ENCODE data around the gene KIFBP. TPM values are rescaled to one million over a fixed set of nuclear protein-coding genes. Genes with fewer than 3 reads are reported as not detected.

The KIFBP gene
- total and polyA plus RNA-seq, 9 donors: 15.7 to 59.2 (median 26.7) TPM

DNA sequence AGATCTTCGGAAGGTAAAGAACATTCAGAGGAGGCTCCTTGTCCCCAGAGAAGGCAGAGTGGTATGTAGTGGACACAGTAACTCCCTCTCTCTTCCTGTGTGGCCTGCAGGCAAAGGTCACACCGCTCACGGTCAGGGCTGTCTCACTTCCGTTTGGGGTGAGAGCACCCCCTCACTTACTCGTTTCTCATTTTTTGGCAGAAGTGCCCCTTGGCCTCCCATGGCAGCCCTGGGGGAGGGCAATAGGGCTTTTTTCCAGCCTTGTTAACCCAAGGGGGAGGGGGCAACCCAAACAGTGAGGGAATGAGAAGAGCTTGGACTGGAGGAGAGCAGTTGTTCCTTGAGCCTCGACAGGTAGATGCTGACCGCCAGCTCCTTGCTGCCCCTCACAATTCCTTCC, 67.5 kb downstream of the KIFBP start:
- H3K9me3 ChIP-seq: no peaks in the 10 kb centered on the region
- no peaks in the 10 kb centered on the region for H3K36me3 ChIP-seq
- H3K4me3 ChIP-seq: no peak overlapping the region
- TF ChIP-seq POLR2A (IDR thresholded peaks at IDR 0.05): no peak
- TF ChIP-seq CTCF (IDR thresholded peaks at IDR 0.05): no peak
- TF ChIP-seq EP300 (IDR thresholded peaks at IDR 0.05): no peak
- H3K27me3 ChIP-seq: no peaks in the 10 kb centered on the region
- DNase-seq: no peak
- intact Hi-C loops (cut with DNase I): no loop called here
- H3K27ac ChIP-seq: no peak overlapping the region
- 37 to 57% (median 42%) methylated on average over 7 of the region's 7 CpGs for WGBS, 3 donors
- no peaks in the 10 kb centered on the region for H3K4me1 ChIP-seq (ENCODE audit: insufficient read depth)

- no peaks in the 10 kb centered on the region for H3K27me3 ChIP-seq
- DNase-seq: no peak
- no peak overlapping the region for H3K27ac ChIP-seq
- H3K4me1 ChIP-seq (ENCODE audit: insufficient read depth): peaks cover 1% of the 10 kb centered on the region
- no peaks in the 10 kb centered on the region for H3K9me3 ChIP-seq
- 73 to 80% (median 77%) methylated on average over 14 of the region's 14 CpGs for WGBS, 3 donors
- intact Hi-C loops (cut with DNase I): no loop called here
- no peaks in the 10 kb centered on the region for H3K36me3 ChIP-seq
- H3K4me3 ChIP-seq: no peak overlapping the region
- TF ChIP-seq POLR2A (IDR thresholded peaks at IDR 0.05) (no peak), EP300 (IDR thresholded peaks at IDR 0.05) (no peak), CTCF (IDR thresholded peaks at IDR 0.05) (no peak)
These were observed 68.1 kb downstream of the KIFBP start for GRCh38 chr10:69056536-69057260.

GRCh38 chr10:69057261-69057950, 68.8 kb downstream of the KIFBP start:
- Histone ChIP-seq H3K4me3 (no peak overlapping the region), H3K36me3 (no peaks in the 10 kb centered on the region), H3K4me1 (ENCODE audit: insufficient read depth) (peaks cover 1% of the 10 kb centered on the region), H3K27me3 (no peaks in the 10 kb centered on the region), H3K27ac (no peak overlapping the region), H3K9me3 (no peaks in the 10 kb centered on the region)
- intact Hi-C loops (cut with DNase I): no loop called here
- TF ChIP-seq CTCF (IDR thresholded peaks at IDR 0.05): no peak
- TF ChIP-seq POLR2A (IDR thresholded peaks at IDR 0.05): no peak
- no peak for TF ChIP-seq EP300 (IDR thresholded peaks at IDR 0.05)
- 59 to 67% (median 62%) methylated on average over 14 of the region's 14 CpGs for WGBS, 3 donors
- DNase-seq: no peak

- Histone ChIP-seq H3K27ac (no peak overlapping the region), H3K9me3 (no peaks in the 10 kb centered on the region), H3K4me3 (no peak overlapping the region), H3K36me3 (no peaks in the 10 kb centered on the region), H3K27me3 (no peaks in the 10 kb centered on the region), H3K4me1 (ENCODE audit: insufficient read depth) (peaks cover 1% of the 10 kb centered on the region)
- intact Hi-C loops (cut with DNase I): no loop called here
- TF ChIP-seq EP300 (IDR thresholded peaks at IDR 0.05) (no peak), POLR2A (IDR thresholded peaks at IDR 0.05) (no peak), CTCF (IDR thresholded peaks at IDR 0.05) (no peak)
- WGBS, 3 donors: 0 to 3% (median 0%) methylated on average over 1 of the region's 1 CpG
- no peak for DNase-seq
These were observed 69.3 kb downstream of the KIFBP start for GRCh38 chr10:69057951-69058297.
